GM23248 (cell line): ENCODE results near the gene ASPRV1.

Experiments
- EZH2 ChIP-seq: fragments of 200-600 bp; sonication (generic); IDR thresholded peaks from 2 replicates; pipeline ENCODE4 v1.6.1; 2018; ENCODE audit warnings: antibody characterized with exemption, mild to moderate bottlenecking; ENCODE audit not compliant: insufficient read depth, poor library complexity, severe bottlenecking
- EZH2phosphoT487 ChIP-seq: fragments of 200-600 bp; sonication (generic); IDR thresholded peaks from 2 replicates; pipeline ENCODE4 v1.6.1; 2018; ENCODE audit warnings: antibody characterized with exemption, moderate library complexity, mild to moderate bottlenecking, low read depth; ENCODE audit not compliant: insufficient read depth

GRCh38 chr2:69959425-69959824, 2.0 kb downstream of the ASPRV1 start:
- TF ChIP-seq EZH2 (no peak), EZH2phosphoT487 (no peak)
